GM21786 (cell line): ENCODE data around the gene TMEM9B.
"Not testable (repeated sequence)": the region's sequence is repeated elsewhere in the genome, so short reads cannot be mapped to it uniquely, and the experiment has no call there.

Source experiments
- ATAC-seq: cut with Tn5 transposase; IDR thresholded peaks from one replicate; pipeline ENCODE4 v1.9.1; 2021; ENCODE audit not compliant: unreplicated experiment

The TMEM9B gene

DNA sequence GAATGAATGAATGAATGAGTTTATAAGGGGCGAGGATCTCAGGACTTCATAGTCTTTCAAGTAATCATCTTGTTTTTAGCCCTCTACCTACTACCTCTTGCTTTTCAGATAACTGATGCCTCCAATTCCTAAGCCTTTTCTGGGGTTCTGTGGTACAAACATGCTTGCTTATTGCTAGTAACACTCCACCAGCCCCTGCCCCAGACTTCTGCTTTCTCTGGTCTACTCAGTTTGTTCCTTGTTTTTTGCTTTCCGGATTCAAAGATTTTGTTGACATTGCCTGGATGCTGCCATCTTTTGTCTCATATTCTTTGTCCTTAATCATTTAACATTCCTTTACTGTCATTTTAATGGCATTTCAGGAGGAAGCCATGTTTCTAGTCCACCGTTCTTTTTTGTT lies 8.9 kb upstream of the TMEM9B start:
- ATAC-seq = no peak

DNA sequence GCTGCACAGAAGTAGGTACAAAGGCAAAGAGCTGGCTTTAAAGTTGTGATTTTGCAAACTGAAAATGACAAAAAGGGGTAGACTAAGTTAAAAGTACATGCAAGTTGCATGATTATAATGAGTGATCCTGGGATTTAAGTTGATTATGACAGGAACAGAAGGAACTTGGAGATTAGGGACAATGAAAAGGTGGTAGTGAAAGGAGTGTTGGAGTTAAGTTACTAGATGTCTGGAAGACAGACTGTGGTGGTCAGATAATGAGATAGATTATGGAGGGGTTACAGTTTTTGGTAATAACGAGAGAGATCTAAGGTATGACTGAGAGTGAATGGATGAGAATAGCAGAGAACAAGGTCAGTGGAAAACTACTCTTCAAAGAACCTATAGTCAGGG lies 7.7 kb upstream of the TMEM9B start:
- no peak for ATAC-seq

DNA sequence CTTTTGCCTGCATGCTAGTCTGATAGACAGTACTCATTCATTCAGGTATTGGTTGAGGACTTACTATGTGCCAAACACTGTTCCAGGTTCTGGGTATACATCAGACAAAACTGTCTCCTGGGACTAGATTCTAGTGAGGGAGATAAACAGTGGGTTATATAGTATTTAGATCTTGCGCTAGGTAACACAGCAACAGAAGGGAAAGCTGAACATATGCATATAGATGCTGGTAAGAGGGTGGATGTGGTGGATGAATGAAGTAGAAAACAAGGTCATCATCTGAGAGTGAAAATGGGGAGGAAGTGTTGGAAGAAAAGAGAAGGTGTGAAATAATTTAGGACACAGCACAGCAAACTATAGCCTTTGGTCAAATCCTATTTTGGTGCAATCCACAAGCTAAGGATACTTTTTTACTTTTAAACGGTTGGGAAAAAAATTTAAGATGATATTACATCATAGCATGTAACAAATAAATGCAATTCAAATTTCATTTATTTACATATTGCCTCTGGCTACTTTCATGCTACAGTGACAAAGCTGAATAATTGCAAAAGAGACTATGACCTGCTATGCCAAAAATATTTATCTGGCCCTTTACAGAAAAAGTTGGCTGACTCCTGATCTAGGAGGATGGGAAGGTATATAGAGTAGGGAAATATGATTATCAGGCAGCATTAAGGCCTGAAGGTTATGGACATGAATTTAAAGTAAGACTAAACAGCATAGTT lies 7.1 kb upstream of the TMEM9B start:
- no peak for ATAC-seq

DNA sequence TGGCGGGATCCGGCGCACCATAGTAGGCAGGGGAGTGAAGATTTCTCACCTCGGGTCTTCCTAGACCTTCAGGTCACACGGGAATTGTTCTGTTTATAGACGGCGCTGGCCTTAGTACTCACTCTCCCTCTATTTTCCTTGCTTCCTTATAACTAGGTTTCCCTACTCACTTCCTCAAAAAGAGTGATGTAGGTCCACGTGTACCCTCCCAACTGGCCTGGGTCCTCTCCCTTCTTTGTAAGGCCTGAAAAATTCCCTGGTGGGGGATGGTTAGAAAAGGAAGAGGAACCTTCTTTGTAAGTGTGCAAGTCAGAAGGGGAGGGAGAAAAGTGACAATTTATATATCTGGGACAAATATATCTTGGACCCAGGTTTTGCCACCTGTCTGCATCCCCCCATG lies 2.9 kb upstream of the TMEM9B start:
- no peak for ATAC-seq

DNA sequence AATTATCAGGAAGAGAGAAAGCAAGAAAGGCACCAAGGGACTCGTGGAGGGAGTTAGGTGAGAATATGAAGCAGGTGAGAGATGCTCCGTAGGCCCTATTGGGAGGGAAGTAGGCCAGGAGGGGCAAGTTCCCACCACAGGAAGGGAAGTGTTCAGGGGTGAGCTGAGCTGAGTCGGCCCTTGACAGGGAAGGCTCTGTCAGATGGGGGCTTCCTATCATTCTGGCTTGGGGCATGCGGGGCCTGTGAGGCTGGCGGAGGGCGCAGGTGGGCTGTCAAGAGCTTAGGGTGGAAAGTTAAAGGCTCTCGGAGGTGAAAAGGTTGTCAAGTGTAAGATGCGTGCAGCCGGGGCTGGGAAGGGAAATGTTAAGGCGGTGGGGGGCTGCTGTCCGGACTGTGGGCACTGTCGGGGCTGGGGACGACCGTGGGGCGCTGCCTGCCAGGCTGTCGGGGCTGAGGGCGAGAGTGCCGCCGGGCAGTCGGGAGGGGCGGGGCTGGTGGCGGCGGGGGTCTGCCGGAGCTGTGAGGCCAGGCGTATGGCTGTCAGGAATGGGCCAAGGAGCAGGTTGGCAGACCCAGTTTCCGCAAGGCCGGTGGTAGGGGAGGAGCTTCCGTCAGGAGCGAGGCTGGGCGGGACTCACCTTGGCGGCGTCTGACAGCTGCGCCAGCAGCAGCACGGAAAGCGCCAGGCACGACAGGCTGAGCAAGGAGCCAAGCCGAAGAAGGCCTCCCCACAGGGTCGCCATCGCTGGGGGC lies 496 bp downstream of the TMEM9B start:
- ATAC-seq = peak; percentile 66

DNA sequence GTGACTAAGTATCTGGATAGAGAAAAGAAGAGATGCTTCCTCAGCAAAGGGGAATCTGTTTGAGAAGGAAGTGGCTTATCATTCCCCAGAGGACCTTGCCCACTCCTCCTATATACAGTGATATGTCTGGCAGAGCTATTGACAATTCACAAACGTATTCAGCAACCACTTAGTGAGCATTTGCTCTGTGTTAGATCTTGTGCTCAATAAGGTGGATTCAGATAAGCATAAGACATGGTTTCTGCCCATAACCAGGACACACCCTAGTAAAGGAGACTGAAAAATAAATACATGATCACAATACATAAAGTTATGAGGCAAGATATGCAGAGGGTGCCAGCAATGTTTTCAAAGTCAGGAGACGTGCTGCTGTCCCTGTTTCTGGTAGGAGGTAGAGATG lies 1.4 kb downstream of the TMEM9B start:
- no peak for ATAC-seq

DNA sequence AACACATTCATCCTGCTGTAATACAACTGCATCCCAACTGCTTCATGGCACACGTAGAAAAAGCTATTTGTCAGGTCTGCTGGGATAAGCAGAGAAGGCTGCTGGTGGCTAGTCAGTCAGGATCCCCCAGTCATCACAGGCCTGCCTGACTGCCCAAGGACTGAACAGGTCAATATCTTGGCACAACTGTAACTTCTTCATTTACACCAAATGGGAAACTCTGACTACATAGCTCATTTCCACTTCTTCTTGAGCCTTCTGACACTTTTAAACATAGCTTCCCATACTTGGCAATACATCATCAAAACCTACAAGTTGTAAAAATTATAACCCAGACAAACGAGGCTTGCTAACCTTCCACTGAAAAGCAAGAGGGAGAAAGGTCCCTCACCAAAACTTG lies 2.8 kb downstream of the TMEM9B start:
- no peak for ATAC-seq

DNA sequence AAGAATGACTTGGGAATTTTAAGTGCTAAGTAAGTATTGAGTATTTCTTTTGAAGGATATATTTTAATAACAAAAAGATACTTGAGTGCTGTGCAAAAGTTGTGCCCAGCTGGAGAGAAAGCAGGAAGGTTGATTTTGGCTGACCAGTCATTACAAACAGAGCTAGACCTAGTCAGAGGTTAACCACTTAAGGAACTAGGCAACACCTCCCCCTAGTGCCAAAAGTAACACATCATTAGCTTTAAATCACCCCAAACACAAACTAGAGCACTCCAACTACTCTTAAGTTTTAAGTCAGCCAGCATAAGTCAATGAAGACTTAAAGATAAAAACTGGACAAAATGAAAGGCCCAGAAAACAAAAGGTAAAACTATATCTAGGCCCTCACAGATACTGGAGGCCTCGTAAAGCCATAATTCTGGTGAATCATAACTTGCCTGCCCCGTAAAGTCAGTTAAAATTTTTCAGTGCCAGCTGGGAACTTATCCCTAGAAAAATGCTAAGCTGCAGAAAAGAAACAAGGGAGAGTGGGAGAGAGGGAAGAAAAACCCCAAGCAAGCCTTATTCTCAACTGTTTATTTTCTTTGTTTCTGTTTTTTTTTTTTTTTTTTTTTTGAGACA lies 4.6 kb downstream of the TMEM9B start:
- ATAC-seq = no peak

DNA sequence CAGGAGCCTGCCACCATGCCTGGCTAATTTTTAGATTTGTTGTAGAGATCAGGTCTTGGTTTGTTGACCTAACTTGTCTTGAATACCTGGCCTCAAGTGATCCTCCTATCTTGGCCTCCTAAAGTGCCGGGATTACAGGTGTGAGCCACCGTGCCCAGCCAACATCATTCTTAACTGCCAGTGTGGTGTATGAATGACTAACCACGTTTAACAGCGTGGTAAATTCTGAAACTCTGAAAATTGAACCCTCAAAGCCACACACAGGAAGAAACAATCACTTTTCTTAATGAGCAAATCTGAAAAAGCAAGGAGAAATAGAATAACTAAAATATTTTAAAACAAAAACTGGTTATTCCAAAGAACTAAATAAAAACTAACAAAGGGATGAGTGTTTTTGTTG lies 7.4 kb downstream of the TMEM9B start:
- ATAC-seq = no peak

DNA sequence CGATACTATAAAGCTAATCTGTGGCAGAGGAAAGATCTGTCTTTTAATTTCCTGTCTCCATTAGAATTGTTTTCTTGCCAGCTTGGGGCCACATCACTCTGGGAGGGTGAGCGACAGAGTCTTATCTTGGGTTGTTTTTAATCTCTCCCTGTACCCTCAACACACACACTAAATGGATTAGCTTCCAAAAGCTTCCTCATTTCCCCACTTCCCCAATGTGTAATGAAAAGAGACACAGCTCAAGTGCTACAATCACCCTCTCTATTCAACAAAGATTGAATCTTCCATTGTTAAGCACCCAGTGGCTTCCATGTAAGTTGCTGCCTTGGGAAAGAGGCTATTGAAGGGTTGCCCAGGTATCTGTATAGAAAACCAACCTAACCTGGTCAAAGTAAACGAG lies 15.4 kb downstream of the TMEM9B start:
- ATAC-seq = no peak

DNA sequence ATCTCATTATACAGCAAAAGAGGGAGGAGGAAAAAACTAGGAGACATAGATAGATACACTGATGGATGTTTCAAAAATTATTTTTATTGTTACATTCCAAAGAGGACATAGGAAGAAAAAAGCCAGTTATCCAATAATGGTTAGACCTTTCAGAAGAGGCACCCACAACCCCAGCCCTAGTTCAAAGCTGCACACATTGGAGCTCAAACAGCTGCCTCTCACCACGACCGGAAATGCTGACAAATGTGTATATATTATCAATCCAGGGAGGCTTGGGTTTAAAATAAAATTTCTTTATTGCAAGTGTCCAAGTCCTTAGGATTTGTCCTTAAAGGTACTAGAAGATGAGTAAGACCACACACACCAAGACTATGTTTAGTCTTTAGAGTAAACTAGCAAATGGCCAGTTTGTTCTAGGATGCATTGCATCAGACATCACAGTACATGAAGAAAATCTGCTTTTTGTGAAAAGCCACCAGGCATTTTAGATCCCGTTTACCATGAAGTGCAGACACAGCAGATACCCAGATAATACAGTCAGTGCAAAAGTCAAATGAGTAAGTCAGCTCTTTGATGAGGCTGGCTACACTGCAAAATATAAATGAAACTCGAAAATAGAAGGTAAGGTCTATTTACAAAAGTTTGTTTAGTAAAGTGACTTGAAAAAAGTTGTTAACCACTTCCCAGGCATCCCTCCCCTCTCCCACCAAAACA lies 16.9 kb downstream of the TMEM9B start:
- no peak for ATAC-seq

DNA sequence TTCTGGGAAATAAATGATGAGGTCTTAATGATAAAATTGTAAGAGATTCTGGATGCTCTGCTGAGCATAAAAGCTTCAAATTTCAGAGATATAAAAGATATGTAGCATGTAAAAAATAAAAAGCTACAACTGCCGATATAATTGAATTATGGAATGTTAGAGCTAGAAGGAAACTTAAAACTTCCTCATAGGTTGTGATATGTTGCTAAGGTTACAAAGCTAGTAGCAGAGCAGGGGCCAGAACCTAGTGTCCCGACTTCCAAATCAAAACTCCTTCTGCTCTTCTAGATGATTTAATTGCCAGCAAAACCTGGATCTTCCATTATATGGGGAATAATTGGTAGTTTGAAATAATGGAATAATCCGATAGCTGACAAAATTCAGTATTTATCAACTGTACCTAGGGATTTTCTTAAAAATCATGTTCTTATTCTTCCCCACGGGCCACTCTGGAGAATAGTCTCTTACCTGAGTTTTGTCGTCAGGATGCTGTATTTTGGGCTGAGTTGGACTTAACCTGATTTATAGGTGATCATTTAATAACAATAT lies 21.6 kb downstream of the TMEM9B start, which contains the start of gene ASCL3:
Gene ASCL3 (minus strand): TSS at position 499 of the 549 bp plus-strand sequence. CDS start 4,855 bp downstream, outside the sequence.
- no peak for ATAC-seq

DNA sequence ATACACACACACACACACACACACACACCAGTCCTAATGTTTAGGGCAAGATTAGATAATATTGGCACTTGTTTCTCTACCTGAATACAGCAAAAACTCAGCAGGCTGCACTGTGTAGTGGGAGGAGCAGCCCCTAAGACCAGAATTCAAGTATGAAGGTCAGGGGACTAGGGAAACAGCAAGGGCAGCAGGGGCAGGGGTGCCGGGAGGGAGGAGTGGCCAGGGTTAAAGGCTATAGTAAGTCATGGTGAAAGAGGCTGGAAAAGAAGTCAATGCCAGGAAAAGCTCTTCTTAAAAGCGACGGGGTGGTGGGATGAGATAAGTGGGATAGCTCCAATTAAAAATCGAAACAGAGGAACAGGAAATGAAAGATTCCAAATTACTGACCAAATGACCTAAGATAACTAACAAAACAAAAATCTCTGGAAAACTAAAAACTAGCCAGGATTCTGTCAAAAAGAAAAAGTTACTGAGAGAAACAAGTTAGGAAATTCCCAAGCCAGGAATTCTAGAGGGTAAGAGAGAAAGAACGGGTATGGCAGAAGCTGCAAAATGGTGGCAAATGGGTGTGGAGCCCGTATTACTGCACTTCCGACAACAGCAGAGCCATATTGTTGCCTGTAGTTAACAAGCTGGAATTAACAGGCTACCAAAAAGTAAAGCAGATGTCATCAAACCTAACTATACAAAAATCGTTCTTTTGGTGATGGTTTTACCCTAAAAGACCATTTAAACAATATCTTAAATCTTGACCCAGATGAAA lies 22.7 kb downstream of the TMEM9B start:
- no peak for ATAC-seq

DNA sequence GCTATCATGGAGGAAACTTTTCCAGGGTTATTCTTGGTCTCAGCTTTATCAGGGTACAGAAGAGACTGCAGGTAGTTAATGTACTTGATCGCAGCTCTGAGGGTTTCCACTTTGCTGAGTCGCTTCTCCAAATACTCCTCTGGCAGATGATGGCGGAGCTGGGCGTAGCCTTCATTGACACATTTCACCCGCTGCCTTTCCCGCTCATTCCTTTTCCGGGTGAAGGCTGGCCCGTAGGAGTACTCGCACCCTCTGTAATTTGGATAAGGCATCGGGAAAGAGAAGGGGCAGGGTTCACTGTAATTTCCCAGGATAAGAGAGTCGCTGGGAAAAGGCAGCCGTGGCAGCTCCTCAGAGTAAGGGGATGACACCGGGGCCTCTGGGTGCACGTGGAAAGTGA lies 26.6 kb downstream of the TMEM9B start:
- ATAC-seq = no peak

DNA sequence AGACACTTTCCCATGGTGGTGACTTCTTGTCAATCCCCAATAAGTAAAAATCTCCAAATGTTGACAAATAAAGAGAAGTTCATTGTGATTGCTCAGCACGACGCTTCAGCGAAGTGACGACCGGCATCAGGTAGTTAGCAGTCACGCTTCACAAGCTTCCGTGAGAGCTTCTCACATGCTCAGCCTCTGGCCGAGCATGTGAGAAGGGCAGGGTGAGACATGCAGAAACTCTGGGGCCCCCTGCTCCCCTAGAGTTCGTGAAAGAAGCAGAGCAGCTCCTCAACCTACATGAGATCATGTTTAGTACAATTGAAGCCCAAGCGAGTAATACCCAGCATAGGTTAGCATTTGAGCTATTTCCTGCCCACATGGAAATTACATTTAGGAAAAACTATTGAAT lies 27.1 kb downstream of the TMEM9B start:
- ATAC-seq = no peak

DNA sequence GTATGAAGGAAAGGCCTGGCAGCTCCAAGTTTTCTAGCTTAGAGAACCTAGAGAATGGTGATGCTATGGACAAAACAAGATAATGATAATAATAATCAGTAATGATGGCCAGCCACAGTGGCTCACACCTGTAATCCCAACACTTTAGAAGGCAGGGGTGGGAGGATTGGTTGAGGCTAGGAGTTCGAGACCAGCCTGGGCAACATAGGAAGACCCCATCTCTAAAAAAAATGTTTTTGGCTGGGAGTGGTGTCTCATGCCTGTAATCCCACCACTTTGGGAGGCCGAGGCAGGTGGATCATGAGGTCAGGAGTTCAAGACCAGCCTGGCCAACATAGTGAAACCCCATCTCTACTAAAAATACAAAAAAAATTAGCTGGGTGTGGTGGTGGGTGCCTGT lies 28.5 kb downstream of the TMEM9B start:
- ATAC-seq = not testable (repeated sequence)

DNA sequence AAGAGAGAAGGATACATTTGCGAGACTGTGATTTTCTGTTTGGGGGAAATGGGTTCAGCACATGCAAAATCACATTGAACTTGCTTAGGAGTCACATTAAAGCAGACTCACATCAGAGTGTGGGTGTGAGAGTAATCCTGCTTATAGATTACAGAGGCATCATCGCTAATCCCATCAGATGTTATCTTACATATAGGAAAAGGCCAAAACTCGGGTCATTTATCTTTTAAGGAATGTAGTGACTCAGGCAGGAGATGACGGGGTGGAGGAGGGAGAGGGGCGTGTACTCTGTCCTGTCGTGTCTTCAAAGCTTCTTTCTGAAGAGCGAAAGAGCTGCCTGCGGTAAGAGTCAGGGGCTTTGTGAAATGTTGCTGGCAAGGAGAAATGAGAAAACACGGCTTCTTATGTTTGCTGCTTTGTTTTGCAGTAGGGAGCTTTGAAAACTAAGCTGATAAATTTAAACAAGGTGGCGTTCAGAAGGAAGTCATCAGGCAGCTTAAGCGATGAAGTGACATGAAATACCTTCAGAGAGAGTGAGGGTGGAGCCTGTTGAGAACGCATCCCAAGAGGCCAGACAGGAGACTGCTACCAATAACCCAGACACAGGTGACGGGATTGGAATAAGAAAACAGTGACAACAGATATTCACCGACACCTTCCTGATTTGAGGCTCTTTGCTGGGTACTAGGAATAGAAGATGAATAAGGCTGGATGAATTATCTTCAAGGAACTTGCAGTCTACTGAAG lies 29.3 kb downstream of the TMEM9B start:
- no peak for ATAC-seq

DNA sequence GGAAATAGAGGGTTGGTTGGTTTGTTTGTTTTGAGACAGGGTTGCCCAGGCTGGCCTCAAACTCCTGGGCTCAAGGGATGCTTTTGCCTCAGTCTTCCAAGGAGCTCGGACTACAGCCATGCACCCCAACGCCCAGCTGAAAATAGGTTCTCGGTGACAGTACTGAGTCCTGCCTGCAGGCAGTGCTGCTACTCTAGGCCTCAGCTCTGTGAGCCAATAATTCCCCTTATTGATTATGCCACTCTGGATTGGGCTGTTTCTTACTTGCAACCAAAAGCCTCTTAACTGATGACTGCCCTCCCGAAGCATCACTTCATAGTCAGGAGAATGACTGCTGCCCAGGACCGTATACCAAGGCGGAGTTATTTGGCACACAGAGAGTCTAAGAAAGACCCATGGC lies 30.3 kb downstream of the TMEM9B start:
- no peak for ATAC-seq

DNA sequence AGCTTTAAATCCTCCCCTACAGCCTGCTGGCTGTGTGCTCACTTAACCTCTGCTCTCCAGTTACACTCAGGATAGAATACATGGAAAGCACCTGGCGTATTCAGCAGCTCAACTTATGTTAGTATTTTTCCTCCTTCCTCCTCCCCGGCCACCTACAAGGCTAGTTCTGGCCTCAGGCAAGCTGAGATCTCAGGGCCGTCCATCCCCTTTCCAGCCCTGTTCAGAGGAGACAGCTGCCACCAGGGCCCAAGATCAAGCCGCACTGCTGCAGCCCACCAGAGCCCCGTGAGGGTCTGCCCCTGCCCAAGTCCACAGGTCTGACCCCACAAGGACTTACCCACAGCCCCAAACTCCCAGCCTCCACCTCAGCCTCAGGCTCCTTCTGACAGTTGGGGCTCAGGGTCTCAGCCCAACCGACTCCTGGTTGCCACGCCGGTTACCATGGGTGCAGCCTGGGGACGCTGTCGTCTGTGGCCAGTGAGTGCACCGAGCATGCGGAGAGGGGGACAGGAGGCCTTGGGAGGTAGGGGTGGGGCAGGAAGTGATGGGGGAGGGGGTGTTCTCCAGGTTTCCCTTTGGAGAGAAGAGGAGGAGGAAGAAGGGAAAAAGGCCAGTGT lies 31.6 kb downstream of the TMEM9B start, which contains the start of gene C11orf16:
Gene C11orf16 (minus strand): TSS at position 384 of the 617 bp plus-strand sequence. CDS start 639 bp downstream, outside the sequence.
- ATAC-seq = no peak
